GM18907 (cell line): Measurements from ENCODE around the gene SGCE.

Experiments used
- ATAC-seq: cut with Tn5 transposase; IDR thresholded peaks from one replicate; pipeline ENCODE4 v1.9.1; 2021; ENCODE audit warnings: mild to moderate bottlenecking, moderate library complexity; ENCODE audit not compliant: unreplicated experiment

SGCE gene

GRCh38 chr7:94576316-94576715, 79.6 kb downstream of the SGCE start:
- ATAC-seq: no peak

DNA sequence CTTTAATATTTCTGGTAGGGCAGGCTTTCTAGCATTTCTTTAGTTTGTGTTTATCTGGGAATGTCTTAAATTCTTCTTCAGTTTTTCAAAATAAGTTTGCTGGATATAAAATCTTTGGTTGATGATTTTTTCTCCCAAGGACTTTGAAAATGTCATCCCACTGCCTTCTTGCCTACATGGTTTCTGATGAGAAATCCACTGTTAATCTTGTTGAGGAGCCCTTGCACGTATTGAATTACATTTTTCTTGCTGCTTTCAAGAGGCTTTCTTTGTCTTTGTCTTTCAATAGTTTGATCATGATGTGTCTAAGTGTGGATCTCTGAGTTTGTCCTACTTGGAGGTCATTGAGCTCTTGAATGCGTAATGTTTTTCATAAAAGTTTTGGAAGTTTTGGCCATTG, 80.3 kb downstream of the SGCE start:
- no peak for ATAC-seq

- no peak for ATAC-seq
Observed at GRCh38 chr7:94571816-94572215, 84.1 kb downstream of the SGCE start.

DNA sequence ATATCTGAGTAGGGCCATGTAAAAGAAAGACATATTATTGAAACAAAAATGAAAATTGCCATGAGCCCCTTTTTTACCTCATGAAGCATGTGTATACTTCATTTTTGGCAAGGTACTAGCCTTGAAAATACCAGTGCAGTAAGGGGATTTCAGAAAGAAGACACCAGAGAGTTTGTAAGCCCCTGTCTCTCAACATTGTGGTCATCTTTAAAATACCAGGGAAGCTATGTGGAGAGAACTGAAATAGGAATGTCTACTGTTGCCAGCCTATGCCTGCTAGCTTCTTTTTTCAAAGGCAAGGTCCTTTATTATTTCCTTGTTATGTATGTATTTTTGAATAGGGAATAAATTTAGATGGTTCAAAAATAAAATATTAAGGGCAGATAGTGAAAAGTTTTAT, 88.5 kb downstream of the SGCE start:
- ATAC-seq: no peak

- ATAC-seq: no peak
Observed at GRCh38 chr7:94565247-94565894, 90.6 kb downstream of the SGCE start.

GRCh38 chr7:94562525-94562924, 93.4 kb downstream of the SGCE start:
- no peak for ATAC-seq

DNA sequence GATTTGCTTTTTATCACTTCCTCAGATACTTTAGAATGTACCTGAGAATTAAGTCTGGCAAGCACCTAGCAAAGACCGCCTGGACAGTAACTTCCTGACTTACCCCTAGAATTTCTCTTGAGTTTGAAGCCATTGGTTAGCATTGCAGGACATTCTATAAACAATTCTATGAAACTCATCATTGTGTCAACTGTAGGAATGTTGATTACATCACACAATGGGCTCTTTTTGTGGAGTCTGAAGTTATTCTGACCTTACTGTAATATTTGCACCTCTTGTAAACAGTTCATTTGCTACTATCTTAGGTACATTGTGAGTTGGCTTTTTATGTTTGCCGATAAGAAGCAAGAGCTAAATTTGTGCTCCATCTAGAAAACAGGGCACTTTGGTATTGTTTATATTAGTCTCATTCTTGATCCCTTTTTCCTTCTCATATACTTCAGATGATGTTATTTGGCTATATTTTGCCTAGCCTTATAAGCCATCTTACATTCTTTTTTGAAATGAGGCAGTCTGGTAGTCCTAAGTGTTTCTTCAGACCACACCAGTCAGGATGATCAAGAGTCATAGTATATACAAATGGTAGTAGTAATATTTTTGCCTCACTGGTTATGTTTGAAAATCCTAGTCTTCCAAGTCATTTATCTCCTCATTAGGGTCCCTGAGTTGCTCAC, 94.0 kb downstream of the SGCE start:
- ATAC-seq: no peak

- no peak for ATAC-seq
Observed at GRCh38 chr7:94559972-94560371, 96.0 kb downstream of the SGCE start.

GRCh38 chr7:94557215-94557614, 98.7 kb downstream of the SGCE start:
- no peak for ATAC-seq

DNA sequence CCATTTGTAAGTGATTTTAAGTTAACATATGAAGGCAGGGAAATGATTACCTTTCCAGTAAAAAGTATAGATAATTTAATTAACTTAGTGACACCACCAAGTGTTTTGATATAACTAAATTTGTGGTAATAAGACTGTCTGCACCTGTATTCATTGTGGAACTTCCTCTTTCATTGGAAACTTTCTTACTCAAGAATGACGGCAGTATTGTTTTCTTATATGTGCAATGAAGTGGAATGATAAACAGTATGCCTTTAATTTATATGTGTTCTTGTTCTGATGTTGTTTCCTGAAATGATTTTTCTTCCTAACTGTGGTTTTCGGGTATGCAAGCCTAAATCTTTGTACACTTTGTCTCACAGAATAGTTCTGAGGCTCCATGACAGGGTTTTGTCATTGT, 99.9 kb downstream of the SGCE start:
- ATAC-seq: peak; percentile 67

- ATAC-seq: no peak
Observed at GRCh38 chr7:94547126-94547525, 108.8 kb downstream of the SGCE start.

DNA sequence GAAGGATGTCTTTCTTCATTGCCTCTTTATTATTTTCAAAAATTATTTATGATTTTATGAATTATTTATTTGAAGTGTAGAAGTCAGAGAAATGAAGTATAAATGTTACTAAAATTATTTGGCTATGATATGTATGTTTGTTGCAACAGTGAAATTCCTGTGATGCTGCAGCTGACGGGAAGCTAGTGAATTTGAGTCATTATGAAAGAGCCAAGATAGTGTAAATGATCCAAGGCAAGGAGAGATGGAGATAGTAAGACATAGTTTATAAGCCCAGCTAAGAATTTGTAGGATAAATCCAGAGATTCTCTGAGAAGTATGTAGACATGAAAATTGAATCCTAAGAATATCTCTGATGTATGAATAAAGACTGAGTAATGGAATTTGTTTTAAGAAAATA, 115.5 kb downstream of the SGCE start:
- ATAC-seq: no peak
